HepG2 (cell line): ENCODE results near the gene SLC25A45. TPM values are rescaled to one million over a fixed set of nuclear protein-coding genes. Genes with fewer than 3 reads are reported as not detected.

Experiments used
- ELF3 ChIP-seq: IDR thresholded peaks from 2 replicates; pipeline ENCODE4 v1.6.1; 2016; ENCODE audit warnings: missing genetic modification reagents, missing compliant biosample characterization
- GATA4 ChIP-seq: sonication (generic); IDR thresholded peaks from 2 replicates; pipeline ENCODE4 v1.6.1; 2016; ENCODE audit warnings: antibody characterized with exemption, low read depth, borderline replicate concordance
- HDAC2 ChIP-seq: sonication (generic); formaldehyde crosslinking; IDR thresholded peaks from 2 replicates; pipeline ENCODE4 v1.4.0; 2020; ENCODE audit warnings: missing genetic modification reagents
- HHEX ChIP-seq: IDR thresholded peaks from 2 replicates; pipeline ENCODE4 v1.6.1; 2016; ENCODE audit warnings: control low read depth
- MYC ChIP-seq: sonication (generic); formaldehyde crosslinking; IDR thresholded peaks from 2 replicates; pipeline ENCODE4 v1.9.0; 2021; ENCODE audit warnings: missing genetic modification reagents, borderline replicate concordance
- NR2F2 ChIP-seq: IDR thresholded peaks from 2 replicates; pipeline ENCODE4 v1.6.1; 2012; ENCODE audit warnings: low read depth, inconsistent platforms, borderline replicate concordance
- POLR2AphosphoS5 ChIP-seq: IDR thresholded peaks from 2 replicates; pipeline ENCODE4 v1.6.1; 2012; ENCODE audit warnings: low read depth, low read length
- SKI ChIP-seq: fragments of 450-650 bp; IDR thresholded peaks from one replicate; pipeline ENCODE4 v1.6.1; 2018; ENCODE audit warnings: mild to moderate bottlenecking; ENCODE audit not compliant: partially characterized antibody
- SP5 ChIP-seq: IDR thresholded peaks from 2 replicates; pipeline ENCODE4 v1.6.1; 2016; ENCODE audit warnings: low read depth, borderline replicate concordance
- TBX3 ChIP-seq: fragments of 450-650 bp; IDR thresholded peaks from 2 replicates; pipeline ENCODE4 v1.6.1; 2017; ENCODE audit warnings: antibody characterized with exemption, mild to moderate bottlenecking, inconsistent platforms, borderline replicate concordance
- TCF7 ChIP-seq: sonication (generic); IDR thresholded peaks from 2 replicates; pipeline ENCODE4 v1.6.1; 2016; ENCODE audit warnings: antibody characterized with exemption, low read depth
- ZBTB8A ChIP-seq: sonication (generic); formaldehyde crosslinking; IDR thresholded peaks from 2 replicates; pipeline ENCODE4 v1.4.0; 2020; ENCODE audit warnings: mild to moderate bottlenecking, low read depth, missing genetic modification reagents, borderline replicate concordance
- ZFP36 ChIP-seq: fragments of 150-350 bp; IDR thresholded peaks from 2 replicates; pipeline ENCODE4 v1.6.1; 2018; ENCODE audit warnings: borderline replicate concordance, low read length, low read depth; ENCODE audit not compliant: partially characterized antibody
- ZFP90 ChIP-seq: sonication (generic); formaldehyde crosslinking; IDR thresholded peaks from 2 replicates; pipeline ENCODE4 v1.8.0; 2022; ENCODE audit warnings: missing genetic modification reagents, mild to moderate bottlenecking, inconsistent platforms, borderline replicate concordance
- ZMAT3 ChIP-seq: sonication (generic); formaldehyde crosslinking; conservative IDR thresholded peaks from 2 replicates; pipeline ENCODE4 v1.7.0; 2021; ENCODE audit warnings: missing genetic modification reagents
- ZNF230 ChIP-seq: sonication (generic); formaldehyde crosslinking; IDR thresholded peaks from 2 replicates; pipeline ENCODE4 v1.4.0; 2020; ENCODE audit warnings: mild to moderate bottlenecking, missing genetic modification reagents
- ZNF343 ChIP-seq: sonication (generic); formaldehyde crosslinking; IDR thresholded peaks from 2 replicates; pipeline ENCODE4 v1.4.0; 2020; ENCODE audit warnings: mild to moderate bottlenecking, missing genetic modification reagents
- ZNF512B ChIP-seq: sonication (generic); formaldehyde crosslinking; IDR thresholded peaks from 2 replicates; pipeline ENCODE4 v1.5.1; 2020; ENCODE audit warnings: missing genetic modification reagents, mild to moderate bottlenecking, borderline replicate concordance
- ZNF513 ChIP-seq: sonication (generic); formaldehyde crosslinking; conservative IDR thresholded peaks from 2 replicates; pipeline ENCODE4 v1.5.0; 2020; ENCODE audit warnings: missing genetic modification reagents
- ZNF646 ChIP-seq: sonication (generic); formaldehyde crosslinking; IDR thresholded peaks from 2 replicates; pipeline ENCODE4 v1.9.0; 2021; ENCODE audit warnings: mild to moderate bottlenecking, missing genetic modification reagents
- ZNF775 ChIP-seq: sonication (generic); formaldehyde crosslinking; IDR thresholded peaks from 2 replicates; pipeline ENCODE4 v1.4.0; 2020; ENCODE audit warnings: missing genetic modification reagents, mild to moderate bottlenecking, moderate library complexity, borderline replicate concordance
- polyA plus RNA-seq, 8 experiments: library from polyadenylated mRNA; depleted of rRNA in 3 of 8; stranded (reverse) in 7 of 8; unstranded in 1 of 8; fragments of >200 nt; fragmentation: Illumina TruSeq in 4 of 8; extraction: Trizol in 4 of 8; gene quantifications; 2 replicates each; pipeline versions ENCODE4 v1.2.1 to v1.2.3, GENCODE V29; 2011 to 2016; ENCODE audit warnings: low read depth in 4 of 8, missing spikeins in 1 of 8, mixed read lengths in 1 of 8; ENCODE audit not compliant: insufficient read depth in 1 of 8
- total RNA-seq, 5 experiments: library from RNA; depleted of rRNA; stranded (reverse); fragments of >200 nt; fragmentation: Illumina TruSeq; extraction: Trizol; gene quantifications; 2 replicates each; pipeline ENCODE4 v1.2.3, GENCODE V29; 2016; ENCODE audit warnings: low read depth in 1 of 5

The SLC25A45 gene
- total and polyA plus RNA-seq, 2 of the 13 experiments (the other 11 are each of a cell fraction or from before 2014, with no cell fraction given): 1.2 to 3.4 TPM

GRCh38 chr11:65401803-65402248 is 19.4 kb upstream of the SLC25A45 start (continued):
- TF ChIP-seq ZFP36 (no peak), SP5 (CRISPR knock-in tag) (0 out of 2 replicates have a peak, but pooled peaks have one; percentile 17), ZNF513 (CRISPR knock-in tag) (no peak), ZNF512B (CRISPR knock-in tag) (no peak), SKI (no peak), GATA4 (no peak), TBX3 (peak; percentile 78; the same call in 1 of the 2 replicates), TCF7 (peak; percentile 43; the same call in 1 of the 2 replicates), POLR2AphosphoS5 (no peak), ZFP90 (CRISPR knock-in tag) (no peak), NR2F2 (no peak), MYC (CRISPR knock-in tag) (no peak), ZMAT3 (no peak), ZNF230 (CRISPR knock-in tag) (no peak), ZNF646 (CRISPR knock-in tag) (no peak), HDAC2 (CRISPR knock-in tag) (peak; percentile 32; the same call in 1 of the 2 replicates), ZNF343 (no peak), ZBTB8A (no peak), ZNF775 (CRISPR knock-in tag) (no peak), HHEX (CRISPR knock-in tag) (0 out of 2 replicates have a peak, but pooled peaks have one; percentile 21), ELF3 (CRISPR knock-in tag) (no peak)
